ENCODE data around the gene IRF2BP2.

DNA sequence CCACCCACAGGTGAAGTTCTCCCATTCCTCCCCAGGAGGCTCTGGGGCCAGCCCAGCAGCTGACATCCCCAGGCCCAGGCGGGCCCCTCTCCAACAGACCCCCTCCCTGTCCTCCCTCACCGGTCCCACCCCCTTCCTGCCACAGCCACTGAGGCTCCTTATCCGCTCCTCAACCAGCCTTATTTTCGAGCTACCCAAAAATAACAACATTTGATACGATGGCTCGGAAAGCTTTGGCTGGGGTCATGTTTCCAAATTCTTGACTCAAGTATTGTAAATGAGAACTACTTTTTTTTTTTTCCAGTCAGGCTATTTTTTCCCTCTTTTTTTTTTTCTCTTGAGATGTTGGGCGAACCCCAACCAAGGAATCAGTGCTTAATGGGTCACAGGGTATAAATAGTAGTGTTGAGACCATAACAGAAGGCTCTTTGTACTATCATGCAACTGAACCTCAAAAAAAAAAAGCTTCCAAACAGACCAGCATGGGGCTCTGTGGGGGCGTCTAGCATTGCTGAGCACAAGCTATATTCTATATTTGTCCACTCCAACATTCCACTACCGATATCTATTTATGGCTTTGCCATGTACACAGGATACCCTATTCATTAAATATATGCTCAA is 27.2 kb downstream of the IRF2BP2 start:
- no peak for TF ChIP-seq RARB (CRISPR knock-in tag; IDR thresholded peaks at IDR 0.05)
- no peak for TF ChIP-seq ARNTL (CRISPR knock-in tag; IDR thresholded peaks at IDR 0.05; ENCODE audit: borderline replicate concordance, low read depth)
- TF ChIP-seq PPARA (CRISPR knock-in tag; IDR thresholded peaks at IDR 0.05; ENCODE audit: borderline replicate concordance): no peak
- TF ChIP-seq, protein P1, sequence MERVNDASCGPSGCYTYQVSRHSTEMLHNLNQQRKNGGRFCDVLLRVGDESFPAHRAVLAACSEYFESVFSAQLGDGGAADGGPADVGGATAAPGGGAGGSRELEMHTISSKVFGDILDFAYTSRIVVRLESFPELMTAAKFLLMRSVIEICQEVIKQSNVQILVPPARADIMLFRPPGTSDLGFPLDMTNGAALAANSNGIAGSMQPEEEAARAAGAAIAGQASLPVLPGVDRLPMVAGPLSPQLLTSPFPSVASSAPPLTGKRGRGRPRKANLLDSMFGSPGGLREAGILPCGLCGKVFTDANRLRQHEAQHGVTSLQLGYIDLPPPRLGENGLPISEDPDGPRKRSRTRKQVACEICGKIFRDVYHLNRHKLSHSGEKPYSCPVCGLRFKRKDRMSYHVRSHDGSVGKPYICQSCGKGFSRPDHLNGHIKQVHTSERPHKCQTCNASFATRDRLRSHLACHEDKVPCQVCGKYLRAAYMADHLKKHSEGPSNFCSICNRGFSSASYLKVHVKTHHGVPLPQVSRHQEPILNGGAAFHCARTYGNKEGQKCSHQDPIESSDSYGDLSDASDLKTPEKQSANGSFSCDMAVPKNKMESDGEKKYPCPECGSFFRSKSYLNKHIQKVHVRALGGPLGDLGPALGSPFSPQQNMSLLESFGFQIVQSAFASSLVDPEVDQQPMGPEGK (CRISPR knock-in tag; IDR thresholded peaks at IDR 0.05; ENCODE audit: borderline replicate concordance): no peak
- no peak for TF ChIP-seq ISL1 (CRISPR knock-in tag; IDR thresholded peaks at IDR 0.05)
- TF ChIP-seq ZNF70 (CRISPR knock-in tag; IDR thresholded peaks at IDR 0.05): no peak
- TF ChIP-seq, protein P2, sequence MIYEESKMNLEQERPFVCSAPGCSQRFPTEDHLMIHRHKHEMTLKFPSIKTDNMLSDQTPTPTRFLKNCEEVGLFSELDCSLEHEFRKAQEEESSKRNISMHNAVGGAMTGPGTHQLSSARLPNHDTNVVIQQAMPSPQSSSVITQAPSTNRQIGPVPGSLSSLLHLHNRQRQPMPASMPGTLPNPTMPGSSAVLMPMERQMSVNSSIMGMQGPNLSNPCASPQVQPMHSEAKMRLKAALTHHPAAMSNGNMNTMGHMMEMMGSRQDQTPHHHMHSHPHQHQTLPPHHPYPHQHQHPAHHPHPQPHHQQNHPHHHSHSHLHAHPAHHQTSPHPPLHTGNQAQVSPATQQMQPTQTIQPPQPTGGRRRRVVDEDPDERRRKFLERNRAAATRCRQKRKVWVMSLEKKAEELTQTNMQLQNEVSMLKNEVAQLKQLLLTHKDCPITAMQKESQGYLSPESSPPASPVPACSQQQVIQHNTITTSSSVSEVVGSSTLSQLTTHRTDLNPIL (CRISPR knock-in tag; IDR thresholded peaks at IDR 0.05; ENCODE audit: low read depth): no peak
- TF ChIP-seq, protein P3, sequence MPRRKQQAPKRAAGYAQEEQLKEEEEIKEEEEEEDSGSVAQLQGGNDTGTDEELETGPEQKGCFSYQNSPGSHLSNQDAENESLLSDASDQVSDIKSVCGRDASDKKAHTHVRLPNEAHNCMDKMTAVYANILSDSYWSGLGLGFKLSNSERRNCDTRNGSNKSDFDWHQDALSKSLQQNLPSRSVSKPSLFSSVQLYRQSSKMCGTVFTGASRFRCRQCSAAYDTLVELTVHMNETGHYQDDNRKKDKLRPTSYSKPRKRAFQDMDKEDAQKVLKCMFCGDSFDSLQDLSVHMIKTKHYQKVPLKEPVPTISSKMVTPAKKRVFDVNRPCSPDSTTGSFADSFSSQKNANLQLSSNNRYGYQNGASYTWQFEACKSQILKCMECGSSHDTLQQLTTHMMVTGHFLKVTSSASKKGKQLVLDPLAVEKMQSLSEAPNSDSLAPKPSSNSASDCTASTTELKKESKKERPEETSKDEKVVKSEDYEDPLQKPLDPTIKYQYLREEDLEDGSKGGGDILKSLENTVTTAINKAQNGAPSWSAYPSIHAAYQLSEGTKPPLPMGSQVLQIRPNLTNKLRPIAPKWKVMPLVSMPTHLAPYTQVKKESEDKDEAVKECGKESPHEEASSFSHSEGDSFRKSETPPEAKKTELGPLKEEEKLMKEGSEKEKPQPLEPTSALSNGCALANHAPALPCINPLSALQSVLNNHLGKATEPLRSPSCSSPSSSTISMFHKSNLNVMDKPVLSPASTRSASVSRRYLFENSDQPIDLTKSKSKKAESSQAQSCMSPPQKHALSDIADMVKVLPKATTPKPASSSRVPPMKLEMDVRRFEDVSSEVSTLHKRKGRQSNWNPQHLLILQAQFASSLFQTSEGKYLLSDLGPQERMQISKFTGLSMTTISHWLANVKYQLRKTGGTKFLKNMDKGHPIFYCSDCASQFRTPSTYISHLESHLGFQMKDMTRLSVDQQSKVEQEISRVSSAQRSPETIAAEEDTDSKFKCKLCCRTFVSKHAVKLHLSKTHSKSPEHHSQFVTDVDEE (CRISPR knock-in tag; IDR thresholded peaks at IDR 0.05): no peak
- TF ChIP-seq, protein P4, sequence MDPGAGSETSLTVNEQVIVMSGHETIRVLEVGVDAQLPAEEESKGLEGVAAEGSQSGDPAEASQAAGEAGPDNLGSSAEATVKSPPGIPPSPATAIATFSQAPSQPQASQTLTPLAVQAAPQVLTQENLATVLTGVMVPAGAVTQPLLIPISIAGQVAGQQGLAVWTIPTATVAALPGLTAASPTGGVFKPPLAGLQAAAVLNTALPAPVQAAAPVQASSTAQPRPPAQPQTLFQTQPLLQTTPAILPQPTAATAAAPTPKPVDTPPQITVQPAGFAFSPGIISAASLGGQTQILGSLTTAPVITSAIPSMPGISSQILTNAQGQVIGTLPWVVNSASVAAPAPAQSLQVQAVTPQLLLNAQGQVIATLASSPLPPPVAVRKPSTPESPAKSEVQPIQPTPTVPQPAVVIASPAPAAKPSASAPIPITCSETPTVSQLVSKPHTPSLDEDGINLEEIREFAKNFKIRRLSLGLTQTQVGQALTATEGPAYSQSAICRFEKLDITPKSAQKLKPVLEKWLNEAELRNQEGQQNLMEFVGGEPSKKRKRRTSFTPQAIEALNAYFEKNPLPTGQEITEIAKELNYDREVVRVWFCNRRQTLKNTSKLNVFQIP (CRISPR knock-in tag; IDR thresholded peaks at IDR 0.05; ENCODE audit: borderline replicate concordance, low read depth): no peak
- TF ChIP-seq OSR1 (CRISPR knock-in tag; IDR thresholded peaks at IDR 0.05): no peak

Data from SK-N-SH treated with all-trans-retinoic acid at 6 μM for 48 hours (cell line).